Endothelial cell of umbilical vein (primary cell): Measurements from ENCODE around the gene CRELD1.

Experiments
- CTCF ChIP-seq, 2 donors: IDR thresholded peaks; 1 replicate in 1 of 2; 2 replicates in 1 of 2; pipeline ENCODE4 v1.5.1; 2011; ENCODE audit warnings: low read length in 2 of 2, mild to moderate bottlenecking in 2 of 2, moderate library complexity in 2 of 2, control low read depth in 1 of 2, inconsistent platforms in 1 of 2, low read depth in 1 of 2; ENCODE audit not compliant: insufficient read depth in 1 of 2; ENCODE audit errors: extremely low read depth in 1 of 2
- EZH2 ChIP-seq: IDR thresholded peaks from 2 replicates; pipeline ENCODE4 v1.6.1; 2012; ENCODE audit warnings: borderline replicate concordance, low read depth, mild to moderate bottlenecking, moderate library complexity, low read length, inconsistent platforms; ENCODE audit not compliant: severe bottlenecking
- FOS ChIP-seq: IDR thresholded peaks from 2 replicates; pipeline ENCODE4 v1.6.1; 2011; ENCODE audit warnings: mild to moderate bottlenecking, low read length, moderate library complexity, borderline replicate concordance; ENCODE audit not compliant: insufficient read depth
- JUN ChIP-seq: IDR thresholded peaks from 2 replicates; pipeline ENCODE4 v1.6.1; 2011; ENCODE audit warnings: borderline replicate concordance, low read depth; ENCODE audit not compliant: insufficient read length, insufficient read depth
- MAX ChIP-seq: IDR thresholded peaks from 2 replicates; pipeline ENCODE4 v1.6.1; 2011; ENCODE audit not compliant: insufficient read depth, insufficient read length
- MYC ChIP-seq: IDR thresholded peaks from one replicate; pipeline ENCODE4 v1.6.1; 2011; ENCODE audit warnings: mild to moderate bottlenecking, low read depth, low read length
- POLR2A ChIP-seq: IDR thresholded peaks from 2 replicates; pipeline ENCODE4 v1.6.1; 2012; ENCODE audit warnings: low read depth, mild to moderate bottlenecking, control low read depth, low read length
- POLR2AphosphoS5 ChIP-seq: IDR thresholded peaks from 2 replicates; pipeline ENCODE4 v1.6.1; 2012; ENCODE audit warnings: low read depth, mild to moderate bottlenecking, control low read depth, low read length, moderate library complexity; ENCODE audit not compliant: insufficient read depth

DNA sequence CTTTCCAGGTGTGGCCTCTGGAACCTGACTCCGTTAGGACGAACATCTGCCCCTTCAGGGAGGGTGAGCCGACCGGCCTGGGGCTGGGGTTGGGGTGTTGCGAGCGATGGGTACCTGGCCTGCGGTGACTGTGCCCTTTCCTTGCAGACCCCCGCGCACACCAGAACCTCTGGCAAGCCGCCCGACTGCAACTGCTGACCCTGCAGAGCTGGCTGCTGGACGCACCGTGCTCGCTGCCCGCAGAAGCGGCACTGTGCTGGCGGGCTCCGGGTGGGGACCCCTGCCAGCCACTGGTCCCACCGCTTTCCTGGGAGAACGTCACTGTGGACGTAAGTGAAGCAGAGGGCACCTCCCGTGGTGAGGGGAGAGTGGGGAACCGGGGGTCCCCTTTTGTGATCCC is 5.5 kb upstream of the CRELD1 start:
- no peak for TF ChIP-seq POLR2A
- no peak for TF ChIP-seq CTCF (IDR thresholded peaks at IDR 0.05; ENCODE audit: extremely low read depth in 1 of 2, insufficient read depth in 1 of 2, low read depth in 1 of 2, low read length in 2 of 2)
- no peak for TF ChIP-seq FOS
- no peak for TF ChIP-seq EZH2
- no peak for TF ChIP-seq JUN
- no peak for TF ChIP-seq POLR2AphosphoS5
- no peak for TF ChIP-seq MYC
- no peak for TF ChIP-seq MAX
